HG02970 (cell line): ENCODE data around the gene GFOD1.

Experiments
- ATAC-seq: cut with Tn5 transposase; IDR thresholded peaks from one replicate; pipeline ENCODE4 v1.9.1; 2021; ENCODE audit warnings: mild to moderate bottlenecking, moderate library complexity, moderate number of reproducible peaks; ENCODE audit not compliant: unreplicated experiment, low FRiP score

Gene GFOD1

DNA sequence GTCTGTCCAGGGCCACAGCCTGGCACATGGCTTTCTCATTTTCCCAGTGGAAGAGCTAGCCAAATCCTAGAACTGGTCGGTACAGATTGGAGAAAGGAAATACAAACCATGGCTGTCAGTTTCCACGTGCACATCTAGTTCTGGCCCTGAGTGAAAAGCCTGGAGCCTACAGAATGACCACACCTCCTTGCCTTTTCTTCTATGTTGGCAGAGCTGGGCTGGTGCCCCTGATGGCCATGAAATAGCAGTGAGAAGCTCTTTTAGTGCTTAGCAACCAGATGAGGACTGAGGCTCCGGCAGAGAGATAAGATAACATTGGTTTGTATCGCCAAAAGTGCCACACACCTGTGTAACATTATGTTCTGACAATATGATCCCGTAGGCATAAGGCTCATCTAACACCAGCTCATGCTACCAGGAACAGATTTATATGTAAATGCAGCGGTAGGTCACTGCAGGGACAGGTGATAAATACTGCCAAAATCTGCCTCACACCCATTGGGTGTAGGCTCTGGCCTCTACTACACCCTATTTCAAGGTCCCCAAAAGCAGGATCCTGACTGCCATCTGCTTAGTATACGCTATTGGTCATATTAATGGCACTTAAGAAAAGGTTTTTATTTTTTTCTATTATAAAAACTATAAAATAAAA lies 119.2 kb downstream of the GFOD1 start:
- no peak for ATAC-seq

DNA sequence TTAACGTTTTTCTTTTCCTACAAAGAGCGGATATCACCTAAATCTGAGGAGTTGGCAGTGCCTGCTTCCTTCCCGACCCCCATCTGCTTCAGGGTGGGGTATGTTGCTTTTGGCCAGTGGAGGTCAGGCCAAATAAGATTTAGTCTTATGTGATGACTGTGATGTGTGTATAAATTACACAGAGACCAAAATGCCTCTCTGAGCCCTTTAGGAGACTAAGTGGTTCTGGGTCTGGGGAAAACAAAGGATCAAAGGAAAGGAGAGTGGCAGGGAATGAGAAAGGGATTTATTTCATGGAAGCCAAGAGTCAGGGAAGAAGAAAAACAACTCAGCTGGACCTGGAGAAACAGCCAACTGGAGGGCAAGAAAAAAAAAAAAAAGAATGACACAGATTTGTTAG lies 120.0 kb downstream of the GFOD1 start:
- ATAC-seq = no peak

DNA sequence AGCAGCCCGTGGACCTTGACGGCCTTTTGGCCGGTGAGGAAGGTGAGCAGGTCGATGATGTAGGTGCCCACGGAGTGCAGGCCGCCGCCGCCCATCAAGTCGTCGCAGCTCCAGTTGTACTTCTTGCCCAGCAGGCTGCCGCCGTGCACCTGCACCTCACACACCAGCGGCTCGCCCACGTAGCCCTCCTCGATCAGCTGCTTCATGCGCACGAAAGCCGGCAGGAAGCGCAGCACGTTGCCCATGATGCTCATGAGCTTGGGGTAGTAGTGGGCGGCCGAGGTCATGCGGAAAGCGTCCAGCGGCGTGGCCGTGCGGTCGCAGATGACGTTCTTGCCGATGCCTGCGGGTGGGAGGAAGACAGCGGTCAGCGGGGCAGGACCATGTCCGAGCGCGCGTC lies 122.1 kb downstream of the GFOD1 start:
- no peak for ATAC-seq

DNA sequence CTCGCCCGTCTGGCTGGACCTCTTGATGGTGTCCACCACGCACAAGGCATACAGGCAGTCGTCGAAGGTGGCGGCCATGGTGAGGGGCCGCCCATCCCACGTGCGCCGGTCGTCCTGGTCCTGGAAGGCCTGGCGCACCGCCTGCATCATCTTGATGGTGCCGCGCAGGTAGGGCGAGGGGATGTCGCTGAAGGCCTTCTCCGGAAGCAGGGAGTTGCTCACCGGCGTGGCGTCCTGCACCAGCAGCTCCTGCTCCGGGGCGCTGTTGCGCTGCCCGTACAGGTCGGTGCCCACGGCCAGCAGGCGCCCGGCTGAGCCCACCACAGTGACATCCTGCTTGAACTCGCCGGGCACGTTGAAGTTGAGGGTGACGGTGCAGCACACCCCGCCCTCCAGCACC lies 122.6 kb downstream of the GFOD1 start:
- no peak for ATAC-seq

DNA sequence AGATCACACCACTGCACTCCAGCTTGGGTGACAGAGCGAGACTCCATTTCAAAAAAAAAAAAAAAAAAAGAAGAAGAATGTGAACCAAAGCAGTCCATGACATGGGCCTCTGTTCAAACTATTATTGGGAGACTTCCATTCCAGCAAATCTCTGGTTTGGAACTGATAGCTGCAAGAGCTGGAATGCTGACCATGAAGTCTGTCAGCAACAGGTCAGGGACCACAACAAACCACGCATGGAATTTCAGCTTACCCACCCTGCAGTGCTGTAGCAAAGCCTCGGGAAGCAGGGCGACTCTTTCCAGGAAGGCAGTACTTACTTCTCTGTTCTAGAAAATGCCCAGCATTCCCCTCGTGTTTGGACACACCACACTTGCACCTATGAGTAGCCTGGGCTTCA lies 125.0 kb downstream of the GFOD1 start:
- no peak for ATAC-seq

DNA sequence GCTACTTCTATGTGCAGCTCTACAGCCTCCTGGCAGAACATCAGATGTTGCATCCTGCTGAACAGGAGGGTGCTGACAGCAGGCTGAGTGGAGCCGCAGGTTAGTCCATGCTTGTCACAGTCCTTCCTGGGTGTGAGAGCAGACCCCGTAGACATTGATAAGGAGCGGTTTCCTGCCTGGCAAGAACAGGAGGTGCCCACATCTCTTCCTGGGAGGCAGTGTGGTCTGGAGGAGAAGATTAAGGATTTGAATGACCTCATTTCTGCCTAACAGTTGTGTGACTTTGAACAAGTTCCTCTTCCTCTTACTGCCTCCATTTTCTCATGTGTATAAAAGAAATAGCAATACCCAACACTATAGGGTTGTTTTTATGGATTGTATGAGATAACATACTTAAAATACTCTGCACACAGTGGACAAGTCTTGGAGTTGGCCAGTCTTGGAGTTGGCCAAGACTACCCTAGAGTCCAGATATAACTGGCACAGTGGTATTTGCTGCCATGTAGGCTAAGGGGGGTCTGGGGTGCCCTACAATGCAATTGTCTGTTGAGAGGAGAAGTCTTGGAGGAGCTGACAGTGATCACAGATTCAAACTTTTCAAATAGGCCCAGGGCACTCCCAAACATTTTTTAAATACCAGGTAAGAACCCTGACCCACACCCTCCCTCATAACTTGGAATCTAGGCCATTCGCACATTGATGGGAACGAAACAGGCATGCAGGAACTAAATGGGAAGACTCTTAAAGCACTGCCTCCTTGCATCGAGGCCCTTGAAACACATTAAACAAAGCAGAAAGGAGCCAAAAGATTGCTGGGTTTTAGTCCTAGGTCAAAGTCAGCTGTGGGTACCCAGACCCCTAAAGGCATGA lies 126.5 kb downstream of the GFOD1 start:
- no peak for ATAC-seq

DNA sequence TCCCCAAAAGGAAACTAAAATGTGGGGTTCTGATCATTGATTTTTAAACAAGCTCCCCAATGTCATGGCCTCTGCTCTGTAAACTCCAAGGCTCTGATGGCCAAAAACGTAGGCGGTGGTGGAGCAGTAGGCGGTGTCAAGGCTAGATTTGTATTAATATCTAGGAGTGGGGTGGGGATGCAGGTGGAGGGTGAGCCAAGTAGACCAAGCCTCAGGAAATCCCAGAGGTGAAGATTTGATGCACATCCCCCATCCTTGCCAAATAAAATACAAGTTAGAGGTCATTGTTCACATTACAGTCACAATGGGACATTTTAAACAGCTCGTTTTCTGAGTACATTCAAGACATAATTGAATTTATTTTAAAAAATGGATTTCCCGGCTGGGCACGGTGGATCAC lies 128.1 kb downstream of the GFOD1 start:
- ATAC-seq = no peak

DNA sequence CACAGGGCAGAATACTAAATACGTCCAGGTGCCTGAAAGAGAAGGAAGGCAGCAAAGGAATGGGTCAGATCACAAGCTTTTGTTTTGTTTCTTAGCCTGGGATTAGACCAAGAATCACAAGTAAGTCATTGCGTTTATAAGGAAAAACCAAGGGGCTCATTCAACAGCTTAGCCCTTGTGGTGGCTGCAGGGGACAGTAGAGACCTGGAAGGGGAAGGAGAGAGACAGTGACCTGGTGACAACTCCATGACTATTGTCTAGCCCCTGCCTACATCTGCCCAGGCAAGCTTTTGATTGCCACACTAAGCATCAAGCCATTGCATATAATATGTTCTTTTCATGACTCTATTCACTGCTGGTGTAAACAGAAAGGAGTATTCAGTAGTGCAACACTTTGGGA lies 128.9 kb downstream of the GFOD1 start:
- ATAC-seq = no peak

DNA sequence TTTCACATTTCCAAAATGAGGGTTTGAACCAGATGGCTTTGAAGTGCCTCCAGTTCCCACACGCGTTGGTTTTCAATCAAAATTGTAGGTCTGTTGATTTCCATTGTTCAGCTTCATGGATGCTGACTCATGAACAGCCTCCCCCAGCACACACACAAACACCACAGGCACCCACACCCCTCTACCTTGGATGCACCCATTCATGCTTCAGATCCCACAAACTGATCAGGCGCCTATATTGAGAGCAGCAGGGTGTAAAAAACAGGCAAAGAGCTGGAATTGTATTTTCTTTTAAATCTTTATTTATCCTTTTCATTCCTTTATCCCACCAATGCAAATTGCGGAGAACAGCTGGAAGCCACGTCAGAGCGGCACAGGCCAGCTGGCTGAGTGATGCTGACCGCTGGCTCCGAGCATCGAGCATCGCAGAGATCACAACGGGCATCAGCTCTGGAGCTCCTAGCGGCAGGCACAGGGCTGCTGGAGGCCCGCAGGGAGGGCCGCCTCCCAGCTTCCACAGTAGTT lies 129.8 kb downstream of the GFOD1 start:
- no peak for ATAC-seq

DNA sequence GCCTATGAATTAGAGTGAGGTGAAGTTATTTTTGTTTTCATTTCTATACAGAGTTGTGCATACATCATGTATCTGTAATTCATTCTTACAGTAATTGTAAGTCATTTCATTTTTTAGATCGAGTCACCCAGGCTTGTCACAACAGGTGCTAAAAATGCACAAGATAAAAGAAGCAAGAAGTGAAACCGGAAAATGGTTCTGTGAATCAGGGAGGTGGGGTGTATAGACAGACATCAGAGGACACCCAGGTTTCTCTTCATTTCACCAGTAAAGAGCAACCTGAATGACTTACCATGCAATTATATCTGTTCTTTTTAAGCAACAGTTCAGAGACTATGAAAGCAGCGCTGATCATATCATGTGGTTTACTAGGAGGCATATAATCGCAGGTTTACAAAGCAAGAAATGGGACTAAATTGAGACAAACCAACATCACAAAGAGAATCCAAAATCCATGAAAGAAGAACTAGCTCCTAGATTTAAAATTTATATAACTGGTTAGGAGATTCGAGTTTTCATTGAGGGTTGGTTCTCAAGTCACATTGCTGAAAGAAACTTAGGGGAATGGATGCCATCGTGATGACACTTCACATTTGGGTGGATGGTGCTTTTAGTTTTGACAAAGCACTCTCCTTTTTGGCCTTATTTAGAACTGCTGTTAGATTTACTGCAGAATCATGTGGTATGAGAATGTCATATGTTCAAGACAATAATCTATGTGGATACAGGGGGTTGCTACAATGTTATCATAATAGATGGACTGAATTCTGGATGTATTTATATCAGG lies 131.2 kb downstream of the GFOD1 start:
- ATAC-seq = peak; percentile 91

DNA sequence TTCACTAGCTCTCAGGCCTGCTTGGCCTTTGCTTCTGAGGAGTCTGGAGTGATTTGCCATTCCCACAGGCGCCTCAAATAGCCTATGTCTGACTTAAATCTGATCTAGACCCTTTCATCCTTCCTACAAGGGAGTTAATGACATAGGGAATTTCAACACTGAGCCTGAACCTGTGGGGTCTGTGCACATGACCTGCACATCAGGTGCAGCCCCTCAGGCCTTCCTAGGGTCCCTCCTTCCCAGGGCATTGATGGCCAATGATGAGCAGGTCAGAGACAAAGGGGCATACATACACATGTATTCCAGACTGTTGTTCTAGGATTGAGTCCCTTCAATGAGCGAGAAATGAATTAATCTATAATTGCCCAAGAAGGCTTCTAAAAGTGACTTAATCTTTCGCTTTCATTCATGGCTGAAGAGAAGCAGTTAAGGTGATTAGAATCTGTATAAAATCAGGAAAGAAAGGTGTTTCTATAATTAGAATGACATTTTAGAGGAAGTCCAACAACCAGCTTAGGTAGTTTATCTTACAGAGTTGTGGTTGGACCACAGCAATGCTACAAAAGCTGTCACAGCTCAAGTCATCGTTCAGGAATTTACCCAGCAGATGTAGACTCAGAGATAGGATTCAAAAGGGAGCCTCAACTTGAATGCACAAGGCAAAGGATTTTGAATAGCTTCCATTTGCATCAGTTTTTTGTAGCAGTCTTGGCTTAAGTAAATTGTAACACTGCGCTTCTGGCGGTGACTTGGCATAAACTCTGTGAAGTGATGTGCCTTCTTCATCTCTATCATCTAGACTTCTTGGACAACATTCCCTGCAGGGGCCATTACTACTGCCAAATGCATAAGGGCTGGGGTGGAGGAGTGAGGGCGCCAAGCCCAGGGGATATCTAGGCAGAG lies 132.1 kb downstream of the GFOD1 start:
- ATAC-seq = peak; percentile 20

DNA sequence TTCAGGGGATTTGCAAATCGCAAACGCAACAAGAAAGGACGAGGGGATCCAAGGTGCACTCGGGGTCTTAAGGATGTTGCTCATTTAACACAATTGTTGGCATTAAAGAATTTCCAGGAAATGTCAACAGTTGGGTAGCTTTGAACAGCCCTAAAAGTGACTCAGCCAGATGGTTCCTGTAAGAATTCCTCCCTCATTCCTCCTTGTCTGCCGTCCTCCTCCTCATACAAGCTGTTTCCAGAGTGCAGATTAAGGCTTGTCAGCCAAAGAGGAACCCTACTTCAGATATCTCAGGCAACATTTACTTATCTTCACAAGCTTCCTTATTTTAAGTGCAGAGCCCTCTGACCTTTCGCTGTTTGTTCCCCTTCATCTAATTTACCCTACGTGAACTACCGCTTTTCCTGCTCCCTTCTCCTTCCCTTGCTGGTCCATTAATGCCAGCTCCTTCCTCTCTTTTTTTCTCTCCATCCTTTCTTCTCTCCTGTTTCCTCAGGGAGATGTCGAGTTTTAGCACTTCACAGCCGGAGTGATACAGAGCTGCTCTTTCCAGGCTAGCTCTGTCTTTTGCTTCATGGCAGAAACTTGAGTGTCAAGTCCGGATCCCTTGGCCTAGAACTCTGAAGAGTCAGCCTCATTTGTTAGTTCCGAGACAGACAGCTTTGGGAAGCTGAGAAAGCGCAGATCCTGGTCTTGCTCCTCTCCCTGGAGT lies 132.9 kb downstream of the GFOD1 start:
- no peak for ATAC-seq

DNA sequence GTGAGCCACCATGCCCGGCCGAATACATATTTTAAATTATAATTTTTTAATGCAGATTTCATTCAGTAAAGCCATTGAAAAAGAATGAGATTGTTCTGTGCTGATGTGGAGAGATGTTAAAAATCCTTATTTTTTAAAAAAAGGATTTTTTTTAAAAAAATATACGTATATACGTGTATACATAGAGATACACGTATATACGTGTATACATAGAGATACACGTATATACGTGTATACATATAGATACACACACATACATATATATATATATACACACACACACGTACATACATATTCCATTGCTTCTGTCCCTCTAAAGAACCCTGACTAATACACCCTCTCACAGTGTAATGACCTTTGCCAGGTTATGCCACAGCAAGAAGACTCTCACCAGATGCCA lies 135.2 kb downstream of the GFOD1 start:
- ATAC-seq = no peak

DNA sequence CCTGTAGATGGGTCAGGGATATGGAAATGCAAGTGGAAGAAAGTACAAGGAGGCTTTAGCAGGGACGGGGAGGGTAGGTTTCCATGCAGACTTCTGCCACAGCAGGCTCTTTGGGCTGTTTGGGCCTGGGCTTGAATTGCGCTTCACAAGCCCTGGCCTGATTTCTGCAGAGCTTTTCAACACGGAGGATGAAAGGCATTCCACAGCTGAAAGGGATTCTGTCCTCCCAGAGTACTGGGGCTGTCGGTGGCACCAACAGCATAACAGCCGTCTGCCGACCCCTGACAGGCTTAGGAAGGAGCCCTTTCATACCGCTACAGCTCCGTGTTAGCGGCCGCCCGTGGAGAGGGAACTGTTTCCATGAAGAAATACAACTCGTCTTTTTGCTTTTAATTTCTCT lies 136.1 kb downstream of the GFOD1 start:
- ATAC-seq = no peak

DNA sequence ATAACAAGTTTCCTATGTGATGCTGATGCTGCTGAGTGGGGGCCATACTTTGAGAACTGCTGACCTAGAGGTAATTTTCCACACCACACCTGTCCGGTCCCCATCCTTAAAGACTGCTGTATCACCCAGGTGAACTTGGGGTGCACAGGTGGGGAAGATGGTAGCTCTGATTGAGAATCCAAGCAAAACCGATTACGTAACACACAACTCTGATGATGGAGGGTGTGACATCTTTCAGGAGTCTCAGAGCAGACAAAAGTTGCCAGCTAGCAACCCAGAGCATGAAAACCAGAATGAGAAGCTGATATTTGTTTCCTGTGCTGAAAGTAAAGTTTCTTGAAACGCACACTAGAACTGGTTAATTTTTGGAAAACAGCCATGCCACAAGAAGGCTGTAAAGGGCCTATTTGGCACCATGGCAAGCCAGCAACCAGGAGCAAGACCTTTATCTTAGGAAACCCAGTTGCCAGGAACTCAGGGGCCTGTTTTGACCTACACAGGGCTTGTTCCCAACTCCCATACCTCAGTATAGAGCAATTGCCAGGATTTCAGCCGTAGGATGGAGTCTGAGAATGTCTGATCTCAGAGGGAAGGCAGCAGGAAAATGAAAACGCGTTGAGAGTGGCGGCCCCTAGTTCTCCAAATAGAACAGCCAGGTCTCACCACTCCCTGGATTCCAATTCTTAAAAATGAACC lies 137.4 kb downstream of the GFOD1 start:
- no peak for ATAC-seq

DNA sequence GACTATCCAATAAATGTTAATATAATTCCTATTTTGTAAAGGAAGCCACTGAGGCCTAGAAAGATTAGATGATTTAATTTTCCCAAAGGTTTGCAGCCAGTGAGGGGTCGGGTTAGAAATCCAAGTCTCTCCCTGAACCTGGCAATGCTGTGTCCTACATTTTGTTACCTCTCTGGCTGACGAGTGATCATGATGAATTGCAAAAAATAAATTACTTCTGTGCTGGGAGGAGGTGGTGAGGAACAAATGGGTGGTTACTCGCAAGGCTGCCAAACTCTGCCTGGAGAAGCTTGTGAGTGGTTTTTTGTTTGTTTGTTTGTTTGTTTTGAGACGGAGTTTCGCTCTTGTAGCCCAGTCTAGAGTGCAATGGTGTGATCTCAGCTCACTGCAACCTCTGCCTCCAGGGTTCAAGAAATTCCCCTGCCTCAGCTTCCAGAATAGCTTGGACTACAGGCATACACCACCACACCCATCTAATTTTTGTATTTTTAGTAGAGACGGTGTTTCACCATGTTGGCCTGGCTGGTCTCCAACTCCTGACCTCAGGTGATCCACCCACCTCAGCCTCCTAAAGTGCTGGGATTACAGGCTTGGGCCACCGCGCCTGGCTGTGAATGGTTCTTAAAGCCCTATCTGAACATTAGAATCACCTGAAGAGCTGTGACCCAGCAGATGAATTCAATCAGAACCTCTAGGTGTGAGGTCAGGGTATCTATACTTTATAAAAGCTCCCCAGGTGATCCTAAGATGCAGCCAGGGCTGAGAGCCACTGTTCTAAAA lies 138.9 kb downstream of the GFOD1 start:
- no peak for ATAC-seq

DNA sequence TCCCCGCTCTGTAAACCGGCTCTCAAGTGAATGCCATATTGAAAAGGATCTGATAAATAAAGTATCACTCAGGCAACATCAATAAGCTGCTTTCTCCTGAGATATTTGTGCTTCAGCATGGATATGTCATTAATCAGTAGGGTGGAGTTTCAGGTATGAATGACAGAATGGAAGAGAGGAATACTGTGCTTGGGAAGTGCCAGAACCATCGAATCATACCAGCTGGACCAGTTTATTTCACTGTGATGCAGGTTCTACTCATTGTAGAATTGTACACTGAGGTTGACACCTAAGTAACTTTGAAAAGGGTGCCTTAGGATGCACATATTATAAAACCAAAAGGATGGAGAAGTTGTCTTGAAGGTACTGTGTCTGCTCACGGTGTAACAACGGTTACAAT lies 141.2 kb downstream of the GFOD1 start:
- ATAC-seq = no peak

DNA sequence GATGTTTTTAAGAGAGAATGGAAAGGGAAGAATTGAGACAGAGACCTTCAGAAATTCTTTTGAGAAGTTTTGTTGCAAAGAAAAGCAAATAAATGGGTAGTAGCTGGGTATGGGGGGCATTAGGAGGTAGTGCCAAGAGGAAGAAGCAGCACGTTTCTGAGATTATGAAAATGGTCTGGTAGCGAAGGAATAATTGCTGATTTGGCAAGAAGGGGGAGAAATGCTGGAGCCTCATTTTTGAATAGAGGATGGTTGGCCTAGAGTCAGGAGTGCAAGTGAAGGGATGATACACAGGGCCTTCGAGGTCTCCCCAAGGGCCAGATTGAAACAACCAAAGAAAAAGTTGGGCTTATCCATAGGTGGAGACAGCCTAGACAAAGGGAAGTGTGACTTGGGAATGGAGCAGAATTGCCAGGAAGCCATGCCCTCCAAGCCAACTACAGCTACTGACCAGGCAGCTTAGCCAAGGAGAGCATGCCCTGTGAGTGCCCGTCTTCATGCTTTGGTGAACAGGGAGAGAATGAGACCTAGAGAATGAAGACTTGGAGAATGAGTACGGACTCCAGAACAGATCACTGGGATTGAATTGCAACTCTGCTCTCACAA lies 144.9 kb downstream of the GFOD1 start:
- ATAC-seq = no peak
